Inferior parietal cortex (tissue), 1 donor: ENCODE results near the gene PROM2.
"Not testable (repeated sequence)": the region's sequence is repeated elsewhere in the genome, so short reads cannot be mapped to it uniquely, and the experiment has no call there.

Experiments
- DNase-seq: peaks from one replicate; pipeline ENCODE4 v3.0.0-alpha.2; 2016; ENCODE audit errors: extremely low spot score

Gene PROM2

DNA sequence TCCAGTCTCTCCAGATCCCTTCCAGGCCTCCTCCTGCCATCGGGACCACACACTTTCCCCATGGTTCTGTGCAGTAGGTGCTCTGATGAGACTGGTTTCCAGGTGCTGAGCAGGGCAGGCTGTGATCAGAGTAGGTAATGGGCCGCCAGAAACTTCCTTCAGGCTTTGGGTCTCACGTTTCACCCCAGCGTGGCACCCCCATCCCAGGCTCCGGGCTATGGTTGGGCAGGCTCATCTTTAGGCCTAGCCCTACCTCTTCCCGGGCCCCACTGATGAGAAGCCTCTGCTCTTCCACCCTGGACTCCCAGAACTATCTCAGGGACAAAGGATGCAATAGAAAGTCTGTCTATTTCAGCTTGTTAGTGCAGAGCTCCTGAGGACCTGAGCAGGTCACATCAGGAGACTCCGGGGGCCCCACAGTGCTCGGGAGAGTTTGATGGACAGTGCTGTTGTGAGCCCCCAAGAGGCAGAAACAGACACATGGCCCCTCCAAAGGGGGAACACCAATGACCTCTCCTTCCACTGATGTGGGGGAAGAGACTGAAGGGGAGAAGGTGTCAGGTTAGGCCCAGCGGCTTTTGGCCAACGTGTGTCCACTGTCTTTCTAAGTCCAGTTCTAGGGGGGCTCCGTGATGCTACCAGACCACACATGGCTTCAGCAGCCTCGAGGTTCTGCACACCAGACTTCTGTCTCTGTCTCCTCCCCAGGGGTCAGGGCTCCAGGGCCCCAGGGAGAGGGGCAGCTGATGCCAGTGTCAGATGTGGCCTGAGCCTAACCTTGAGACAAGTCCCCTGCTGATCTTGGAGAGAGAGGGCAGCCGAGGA, 5.8 kb upstream of the PROM2 start:
- DNase-seq = no peak

DNA sequence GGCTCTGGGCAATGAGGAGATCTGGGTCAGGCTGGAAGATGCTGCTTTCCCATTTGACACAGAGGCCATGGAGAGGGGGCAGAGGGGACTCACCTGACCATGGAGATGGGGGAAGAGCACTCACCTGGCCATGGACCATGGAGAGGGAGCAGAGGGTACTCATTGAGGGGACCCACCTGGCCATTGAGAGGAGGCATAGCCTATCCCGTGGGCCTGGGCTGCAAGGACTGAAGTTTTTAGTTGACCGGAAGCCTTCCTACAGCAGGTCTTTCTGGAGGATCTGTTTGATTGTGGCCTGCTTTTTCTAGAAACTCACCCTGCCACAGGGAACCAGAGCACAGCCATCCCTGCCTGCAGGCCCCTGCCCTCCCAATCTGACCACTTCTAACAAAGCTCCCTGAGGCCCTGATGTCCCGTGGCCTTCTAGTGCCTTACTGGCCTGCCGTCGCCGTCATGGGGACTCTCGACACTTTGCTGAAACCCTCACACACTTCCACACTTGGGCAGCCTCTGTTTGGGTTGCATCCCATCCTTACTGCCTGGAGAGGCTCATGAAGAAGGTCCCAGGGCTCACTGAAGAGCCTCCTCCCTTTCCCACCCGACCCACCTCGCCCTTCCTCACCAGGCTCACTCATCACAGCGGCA, 5.1 kb upstream of the PROM2 start:
- no peak for DNase-seq

DNA sequence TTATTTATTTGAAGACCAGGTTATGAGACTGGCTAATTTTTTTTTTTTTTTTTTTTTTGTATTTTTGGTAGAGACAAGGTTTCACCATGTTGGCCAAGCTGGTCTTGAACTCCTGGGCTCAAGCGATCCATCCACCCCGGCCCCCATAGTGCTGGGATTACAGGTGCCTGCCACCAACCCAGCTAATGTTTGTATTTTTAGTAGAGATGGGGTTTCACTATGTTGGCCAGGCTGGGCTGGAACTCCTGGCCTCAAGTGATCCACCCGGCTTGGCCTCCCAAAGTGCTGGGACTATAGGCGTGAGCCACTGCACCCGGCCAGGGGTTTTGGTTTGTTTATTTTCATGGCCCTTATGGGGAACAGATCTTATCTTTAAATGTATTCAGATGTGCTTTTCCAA, 4.5 kb upstream of the PROM2 start:
- not testable (repeated sequence) for DNase-seq

DNA sequence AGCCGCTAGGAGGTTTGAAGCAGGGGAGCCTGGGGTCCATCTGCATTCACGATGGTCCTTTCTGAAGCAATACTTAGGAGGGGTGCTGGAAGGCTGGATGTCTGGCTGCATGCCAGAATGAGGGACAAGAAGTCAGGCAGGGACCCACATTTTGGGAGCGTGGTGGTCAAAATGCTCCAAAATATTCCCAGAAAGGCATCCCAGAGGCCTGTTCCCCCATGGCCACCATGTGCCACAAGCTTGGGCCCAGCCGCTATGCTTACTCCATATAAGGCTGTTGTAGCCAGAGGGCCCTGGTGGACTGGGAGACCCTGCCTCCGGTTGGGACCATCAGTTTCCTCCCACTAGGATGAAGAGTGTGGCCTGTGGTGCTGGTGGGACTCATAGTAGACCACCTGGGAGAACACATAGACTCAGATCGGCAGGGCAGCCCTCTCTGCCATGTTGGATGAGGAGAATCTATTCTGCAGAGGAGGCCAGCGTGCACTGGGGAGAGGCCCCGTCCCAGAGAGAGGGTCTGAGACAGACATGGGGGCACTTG, 3.6 kb upstream of the PROM2 start:
- no peak for DNase-seq

DNA sequence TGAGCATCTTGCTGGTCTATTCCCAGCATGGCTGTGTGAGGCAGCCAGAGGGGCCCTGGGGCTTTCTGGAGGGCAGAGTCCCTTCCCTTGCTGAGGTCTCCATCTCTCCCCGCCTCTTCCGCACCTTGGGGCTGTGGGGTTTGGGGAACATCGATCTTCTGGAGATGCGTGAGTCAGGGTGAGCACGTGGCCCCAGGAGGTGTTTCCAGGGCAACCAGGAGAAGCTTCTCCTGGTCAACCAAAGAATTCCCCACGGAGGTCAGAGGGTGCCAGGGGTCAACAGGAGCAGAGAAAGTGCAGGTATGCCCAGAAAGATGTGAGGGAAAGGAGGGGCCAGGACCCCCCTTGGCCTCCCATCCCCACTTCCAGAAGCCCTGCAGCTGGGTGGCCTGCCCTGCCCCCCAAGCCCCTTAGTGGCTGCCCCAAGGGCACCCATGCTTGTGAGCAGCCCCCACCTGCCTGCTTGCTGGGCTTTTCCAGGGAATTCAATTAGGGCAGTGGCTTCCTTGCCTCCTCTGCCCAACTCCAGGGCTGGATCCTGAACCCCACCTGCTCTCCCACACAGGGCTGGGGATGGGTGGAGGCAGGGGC, 2.8 kb upstream of the PROM2 start:
- no peak for DNase-seq

DNA sequence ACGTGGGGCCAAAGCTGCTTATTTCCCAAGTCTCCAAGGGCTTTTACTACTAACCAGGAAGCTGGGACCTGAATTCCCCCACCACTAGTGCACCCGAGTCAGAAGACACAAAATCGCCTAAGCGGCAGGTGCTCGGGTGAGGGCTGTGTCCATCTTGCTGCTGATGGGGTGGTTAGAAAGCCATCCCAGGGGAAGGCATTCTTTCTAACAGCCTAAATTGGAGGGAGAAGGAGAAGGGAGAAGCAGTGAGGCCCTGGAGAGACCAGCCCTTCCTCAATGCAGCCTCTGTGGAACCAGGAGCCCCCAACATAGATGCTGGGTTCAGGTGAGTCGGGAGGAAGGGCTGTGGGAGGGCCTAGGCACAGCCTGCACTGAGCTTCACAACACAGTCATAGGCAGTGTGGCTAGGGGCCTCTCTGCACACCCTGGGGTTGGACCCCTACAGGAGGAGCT, 1.9 kb upstream of the PROM2 start:
- DNase-seq = no peak

DNA sequence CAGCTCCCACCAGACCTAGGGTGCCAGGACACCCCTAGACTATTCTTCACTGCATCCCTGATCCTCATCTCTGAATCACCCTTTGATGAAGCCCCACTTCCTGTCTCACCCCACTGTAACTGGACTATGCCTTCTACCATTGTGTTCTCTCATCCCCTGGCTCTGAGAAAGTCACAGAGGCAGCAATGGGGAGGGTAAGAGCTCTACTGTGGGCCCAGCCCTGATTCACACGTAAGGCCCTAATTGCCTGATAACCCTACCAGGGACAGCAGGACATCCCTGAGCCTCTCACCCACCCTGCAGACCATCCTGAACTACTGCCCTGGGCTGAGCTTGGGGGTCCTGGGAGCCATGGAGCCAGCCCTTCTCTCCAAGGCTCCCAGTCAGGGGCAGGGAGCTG, 1.5 kb upstream of the PROM2 start:
- DNase-seq = no peak

DNA sequence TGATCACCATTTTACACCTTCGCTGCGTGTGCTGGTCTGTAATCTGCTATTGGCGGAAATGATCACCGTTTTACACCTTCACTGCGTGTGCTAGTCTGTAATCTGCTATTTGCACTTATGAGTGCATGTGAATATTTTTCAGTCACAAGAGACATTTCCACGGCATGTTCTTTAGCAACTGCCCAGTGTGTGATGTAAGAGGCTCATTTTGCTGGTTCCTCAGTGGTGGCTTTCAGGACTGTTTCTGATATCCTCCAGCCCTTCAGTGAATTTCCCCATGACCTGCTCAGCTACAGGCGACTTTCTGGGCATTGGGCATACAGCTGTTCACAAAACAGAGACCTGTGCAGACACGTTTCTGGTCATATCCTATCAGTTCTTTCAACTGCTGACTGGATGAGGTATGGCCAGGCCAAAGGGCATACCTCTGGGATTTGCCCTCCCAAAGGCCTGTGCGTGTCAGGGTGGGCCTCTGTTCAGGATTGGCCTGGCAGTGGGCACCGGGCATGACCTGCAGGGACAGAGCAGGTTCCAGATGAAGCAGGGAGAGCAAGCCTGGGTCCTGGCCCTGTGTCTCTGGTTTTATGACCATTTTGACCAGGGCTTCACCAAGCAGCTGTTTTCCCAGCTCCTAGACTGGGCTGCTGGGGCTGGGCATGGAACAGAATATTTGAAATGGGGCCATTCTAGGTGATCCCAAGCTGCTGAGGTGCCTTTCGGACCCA, 521 bp upstream of the PROM2 start:
- no peak for DNase-seq

DNA sequence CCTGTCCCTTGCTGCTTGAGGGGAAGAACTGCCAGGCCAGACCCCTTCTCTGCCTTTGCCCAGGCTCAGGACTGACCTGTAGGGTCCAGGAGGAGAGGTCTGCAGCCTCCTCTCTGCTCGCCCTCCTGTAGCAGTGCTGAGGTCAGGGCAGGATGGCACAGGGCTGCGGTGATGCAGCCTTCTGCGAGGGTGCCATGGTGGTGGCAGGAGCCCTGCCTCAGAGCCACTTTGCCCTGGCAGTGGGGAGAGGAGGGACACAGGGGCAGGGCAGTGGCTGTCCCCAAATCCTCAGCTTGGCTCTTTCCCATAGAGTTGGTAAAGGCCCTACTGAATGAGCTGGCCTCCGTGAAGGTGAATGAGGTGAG, 884 bp downstream of the PROM2 start:
- no peak for DNase-seq

DNA sequence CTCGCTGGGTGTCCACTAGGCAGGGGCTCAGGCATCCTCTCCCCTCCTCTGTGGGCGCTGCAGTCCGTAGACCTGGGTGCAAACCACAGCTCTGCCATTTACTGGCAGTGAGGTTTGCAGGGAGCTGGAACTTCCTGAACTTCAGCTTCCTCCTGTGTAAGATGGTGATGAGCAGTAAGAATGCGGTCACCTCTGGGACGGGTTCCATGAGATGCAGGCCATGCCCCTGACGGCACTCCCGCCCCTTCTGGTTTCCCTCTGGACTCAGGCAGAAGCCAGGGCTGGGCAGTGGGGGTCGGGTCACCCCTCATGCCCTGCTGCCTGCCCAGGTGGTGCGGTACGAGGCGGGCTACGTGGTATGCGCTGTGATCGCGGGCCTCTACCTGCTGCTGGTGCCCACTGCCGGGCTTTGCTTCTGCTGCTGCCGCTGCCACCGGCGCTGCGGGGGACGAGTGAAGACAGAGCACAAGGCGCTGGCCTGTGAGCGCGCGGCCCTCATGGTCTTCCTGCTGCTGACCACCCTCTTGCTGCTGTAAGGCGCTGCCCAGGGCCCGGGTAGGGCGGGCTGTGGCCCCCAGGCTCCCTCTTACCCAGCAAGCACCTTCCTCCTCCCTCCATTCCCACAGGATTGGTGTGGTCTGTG, 1.5 kb downstream of the PROM2 start:
- DNase-seq = no peak

DNA sequence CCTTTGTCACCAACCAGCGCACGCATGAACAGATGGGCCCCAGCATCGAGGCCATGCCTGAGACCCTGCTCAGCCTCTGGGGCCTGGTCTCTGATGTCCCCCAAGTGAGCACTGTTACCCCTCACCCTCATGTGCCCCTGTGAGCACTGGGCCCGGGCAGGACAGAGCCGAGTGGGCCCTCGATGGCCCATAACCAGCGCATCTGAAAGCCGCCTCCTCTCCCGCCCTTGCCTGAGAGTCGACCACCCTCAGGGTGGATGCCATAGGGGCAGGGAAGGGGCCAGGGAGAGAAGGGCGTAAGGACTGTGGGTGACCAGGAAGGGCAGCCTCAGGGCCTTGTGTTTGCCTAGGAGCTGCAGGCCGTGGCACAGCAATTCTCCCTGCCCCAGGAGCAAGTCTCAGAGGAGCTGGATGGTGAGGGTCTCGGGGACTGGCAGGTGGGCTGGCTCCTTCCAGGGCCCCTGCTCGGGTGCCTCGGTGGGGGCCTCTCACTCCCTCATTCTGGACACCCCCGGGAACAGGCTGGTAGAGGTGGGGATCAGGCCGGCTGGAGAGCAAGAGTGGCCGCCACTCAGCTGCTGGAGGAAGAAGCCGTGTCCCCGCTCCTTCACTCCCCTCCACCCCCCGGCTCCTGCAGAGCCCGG, 2.1 kb downstream of the PROM2 start:
- DNase-seq = no peak

DNA sequence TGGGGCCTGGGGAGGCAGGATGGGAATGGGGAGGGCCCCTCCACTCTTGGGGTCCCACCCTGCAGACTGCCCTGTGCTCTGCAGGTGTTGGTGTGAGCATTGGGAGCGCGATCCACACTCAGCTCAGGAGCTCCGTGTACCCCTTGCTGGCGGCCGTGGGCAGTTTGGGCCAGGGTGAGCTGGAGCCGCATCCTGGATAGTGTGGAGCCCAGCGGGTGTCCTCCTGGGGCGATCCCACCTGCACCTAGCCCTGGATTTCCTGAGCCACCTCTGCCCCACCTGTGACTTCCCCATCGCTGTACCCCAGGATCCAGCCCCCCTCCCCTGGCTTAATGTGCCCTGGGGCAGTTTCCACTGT, 2.6 kb downstream of the PROM2 start:
- DNase-seq = no peak

DNA sequence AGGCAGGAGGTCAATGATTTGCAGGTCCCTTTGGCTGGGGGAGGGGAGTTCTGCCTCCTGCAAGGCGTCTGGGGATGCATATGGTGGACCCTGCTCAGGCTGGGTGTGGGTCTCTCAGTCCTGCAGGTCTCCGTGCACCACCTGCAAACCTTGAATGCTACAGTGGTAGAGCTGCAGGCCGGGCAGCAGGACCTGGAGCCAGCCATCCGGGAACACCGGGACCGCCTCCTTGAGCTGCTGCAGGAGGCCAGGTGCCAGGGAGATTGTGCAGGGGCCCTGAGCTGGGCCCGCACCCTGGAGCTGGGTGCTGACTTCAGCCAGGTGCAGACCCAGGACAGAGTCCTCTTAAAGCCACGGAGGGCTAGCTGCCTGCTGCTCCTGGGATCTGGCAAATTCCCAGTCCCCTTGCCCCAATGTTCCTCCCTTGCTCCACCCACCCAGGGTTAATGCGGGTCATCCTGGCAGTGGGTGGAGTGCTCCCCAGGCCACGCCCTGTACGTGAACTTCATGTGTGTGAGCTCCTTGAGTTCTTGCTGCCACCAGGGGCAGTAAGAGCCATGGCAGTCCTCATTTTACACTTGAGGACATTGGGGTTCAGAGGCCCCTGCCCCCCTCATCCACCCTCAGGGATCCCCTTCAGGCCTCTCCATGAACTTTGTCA, 3.1 kb downstream of the PROM2 start:
- no peak for DNase-seq

DNA sequence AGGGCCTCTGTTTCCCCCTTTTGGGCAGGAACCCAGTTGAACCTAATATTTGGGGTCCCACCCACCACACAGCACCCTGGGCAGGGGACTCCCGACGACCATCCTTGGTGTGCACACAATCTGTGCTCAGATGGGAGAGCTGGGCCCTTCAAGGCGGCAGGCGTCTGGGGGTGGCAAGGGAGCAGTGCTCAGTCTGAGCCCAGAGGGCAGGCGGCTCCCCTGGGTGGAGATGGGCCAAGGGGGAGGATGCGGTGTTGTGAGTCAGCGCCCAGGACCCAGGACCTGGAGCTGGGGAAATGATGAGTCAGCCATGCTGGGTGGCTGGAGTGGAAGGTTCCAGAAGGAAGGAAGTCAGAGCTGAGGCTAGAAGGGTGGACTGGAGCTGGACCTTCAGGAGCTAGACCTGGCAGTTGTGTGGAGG, 3.8 kb downstream of the PROM2 start:
- DNase-seq = no peak

DNA sequence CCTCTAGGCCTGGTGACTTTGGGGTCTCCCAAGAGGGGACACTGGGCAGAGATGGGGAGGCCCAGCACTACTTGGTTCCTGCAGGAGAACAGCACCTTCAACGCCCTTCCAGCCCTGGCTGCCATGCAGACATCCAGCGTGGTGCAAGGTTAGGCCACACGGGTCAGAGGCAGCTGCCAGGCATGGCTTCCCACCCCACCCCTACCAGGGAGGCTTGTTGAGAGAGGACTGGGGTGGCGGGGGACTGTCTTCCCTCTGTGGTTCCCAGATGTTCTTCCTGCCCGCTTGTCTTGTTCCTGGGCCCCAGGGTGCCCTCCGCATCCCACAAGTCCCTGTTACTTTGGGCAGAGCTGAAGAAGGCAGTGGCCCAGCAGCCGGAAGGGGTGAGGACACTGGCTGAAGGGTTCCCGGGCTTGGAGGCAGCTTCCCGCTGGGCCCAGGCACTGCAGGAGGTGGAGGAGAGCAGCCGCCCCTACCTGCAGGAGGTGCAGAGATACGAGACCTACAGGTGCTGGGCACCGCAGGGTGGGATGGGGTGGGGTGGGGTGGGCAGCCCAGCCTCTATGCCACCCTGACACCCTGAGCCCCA, 4.5 kb downstream of the PROM2 start:
- no peak for DNase-seq

DNA sequence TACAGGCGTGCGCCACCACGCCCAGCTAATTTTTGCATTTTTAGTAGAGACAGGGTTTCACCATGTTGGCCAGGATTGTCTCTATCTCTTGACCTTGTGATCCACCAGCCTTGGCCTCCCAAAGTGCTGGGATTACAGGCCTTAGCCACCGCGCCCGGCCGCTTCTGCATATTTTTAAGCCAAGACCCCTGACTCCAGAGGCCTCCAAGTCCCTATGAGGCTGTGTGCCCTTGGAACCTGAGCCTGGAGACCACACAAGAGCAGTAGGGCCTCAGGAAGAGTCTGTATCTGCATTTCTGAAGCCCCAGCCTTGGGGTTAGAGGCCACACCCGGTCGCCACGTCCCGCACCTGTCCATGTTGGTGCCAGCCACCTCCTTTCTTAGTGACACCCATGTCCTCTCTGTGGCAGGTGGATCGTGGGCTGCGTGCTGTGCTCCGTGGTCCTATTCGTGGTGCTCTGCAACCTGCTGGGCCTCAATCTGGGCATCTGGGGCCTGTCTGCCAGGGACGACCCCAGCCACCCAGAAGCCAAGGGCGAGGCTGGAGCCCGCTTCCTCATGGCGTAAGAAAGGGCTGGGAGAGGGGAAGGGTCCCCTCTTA, 5.3 kb downstream of the PROM2 start:
- no peak for DNase-seq

DNA sequence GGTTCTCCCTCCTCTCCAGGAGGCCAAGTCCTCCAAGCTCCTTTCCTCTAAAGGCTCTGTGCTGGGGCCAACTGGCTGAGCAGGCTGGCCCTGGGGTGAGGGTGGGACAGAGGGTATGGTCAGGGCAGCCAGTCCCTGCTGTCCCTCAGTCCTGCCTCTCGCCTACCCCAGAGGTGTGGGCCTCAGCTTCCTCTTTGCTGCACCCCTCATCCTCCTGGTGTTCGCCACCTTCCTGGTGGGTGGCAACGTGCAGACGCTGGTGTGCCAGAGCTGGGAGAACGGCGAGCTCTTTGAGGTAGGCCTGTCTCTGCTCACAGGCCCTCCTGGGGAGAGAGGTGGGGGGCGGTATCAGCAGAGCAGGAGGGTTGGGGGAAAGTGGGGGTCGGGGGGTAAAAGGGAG, 6.8 kb downstream of the PROM2 start:
- no peak for DNase-seq

DNA sequence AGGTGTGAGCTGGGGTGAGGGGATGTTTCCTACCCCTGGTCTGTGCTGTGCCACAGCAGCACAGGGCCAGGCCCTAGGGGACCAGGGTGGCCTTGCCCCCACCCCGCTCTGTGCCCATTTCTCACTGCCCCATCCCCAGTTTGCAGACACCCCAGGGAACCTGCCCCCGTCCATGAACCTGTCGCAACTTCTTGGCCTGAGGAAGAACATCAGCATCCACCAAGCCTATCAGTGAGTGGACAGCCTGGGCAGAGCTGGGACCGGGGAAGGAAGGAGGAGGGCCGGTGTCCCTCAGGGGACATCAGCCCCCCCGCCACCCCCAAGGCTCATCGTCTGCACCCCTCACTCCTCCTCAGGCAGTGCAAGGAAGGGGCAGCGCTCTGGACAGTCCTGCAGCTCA, 7.5 kb downstream of the PROM2 start:
- DNase-seq = no peak

DNA sequence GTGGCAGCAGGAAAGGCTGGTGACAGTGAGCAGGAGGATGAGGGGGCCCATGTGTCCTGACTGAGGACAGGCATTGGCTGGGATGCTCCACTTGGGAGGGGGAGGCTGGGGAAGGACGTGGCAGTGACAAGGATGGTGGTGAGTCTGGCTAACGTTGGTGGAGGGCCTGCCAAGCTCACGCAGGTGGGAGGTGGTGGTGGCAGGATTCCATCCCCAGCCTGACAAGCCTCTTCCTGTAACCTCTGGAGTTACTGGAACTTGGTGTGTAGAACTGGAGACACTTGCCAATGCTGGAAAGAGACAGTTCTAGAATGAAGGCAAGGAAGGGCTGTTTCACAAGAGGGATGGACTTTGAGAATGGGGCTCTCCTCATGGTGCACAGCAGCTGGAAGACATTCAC, 8.2 kb downstream of the PROM2 start:
- DNase-seq = no peak

DNA sequence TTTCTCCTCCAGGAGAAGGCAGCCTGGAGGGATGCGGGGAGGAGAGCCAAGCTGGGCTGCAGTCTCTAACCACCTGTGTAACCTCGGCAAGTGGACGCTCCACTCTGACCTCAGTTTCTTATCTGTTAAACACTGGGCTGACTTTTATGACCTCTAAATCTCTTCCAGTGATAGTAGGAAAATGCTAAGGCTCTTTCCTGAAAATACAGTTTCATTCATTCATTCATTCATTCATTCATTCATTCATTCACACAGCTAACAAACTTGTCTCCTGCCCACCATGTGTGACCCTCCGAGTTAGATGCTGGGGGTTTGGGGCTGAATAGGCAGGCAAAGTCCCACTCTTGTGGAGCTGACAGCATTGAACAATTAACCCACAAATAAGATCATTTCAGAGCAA, 9.3 kb downstream of the PROM2 start:
- no peak for DNase-seq
